B cell (primary cell): ENCODE measurements around the gene KISS1.

Experiments used
- CTCF ChIP-seq: fragments of 200-600 bp; IDR thresholded peaks from one replicate; pipeline ENCODE4 v1.8.0; 2022; ENCODE audit warnings: antibody characterized with exemption, mild to moderate bottlenecking
- EZH2 ChIP-seq: IDR thresholded peaks from 2 replicates; pipeline ENCODE4 v1.6.1; 2012; ENCODE audit warnings: borderline replicate concordance, low read depth, mild to moderate bottlenecking, moderate library complexity, low read length; ENCODE audit not compliant: insufficient read depth, poor library complexity, severe bottlenecking

- no peak for TF ChIP-seq CTCF
- TF ChIP-seq EZH2, result no peak
Measured at GRCh38 chr1:204172404-204173029, 23.8 kb downstream of the KISS1 start.
